Measurements from ENCODE around the gene TMEM80.
A peak's percentile ranks its signal among the peaks of the same experiment; 100 is the strongest.

TMEM80 gene

DNA sequence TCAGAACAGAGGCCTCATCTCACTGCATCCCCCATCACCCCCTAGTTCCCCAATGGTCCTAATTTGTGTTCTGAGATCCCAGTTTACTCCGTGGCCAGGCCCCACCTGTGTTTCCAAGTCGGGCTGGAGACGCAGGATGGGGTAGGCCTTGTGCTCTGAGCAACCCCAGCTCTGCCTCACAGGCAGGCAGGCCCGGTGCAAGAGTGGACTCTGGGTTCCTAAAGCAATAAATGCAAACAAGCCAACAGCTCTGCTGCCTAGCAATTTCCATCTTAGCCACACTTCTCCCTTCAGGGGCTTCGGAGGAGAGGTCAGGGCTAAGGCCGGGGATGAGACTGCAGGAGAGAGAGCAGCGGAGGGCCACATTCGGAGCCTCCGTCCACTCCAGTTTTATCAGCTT is 7.9 kb downstream of the TMEM80 start:
- POLR2A ChIA-PET = interaction anchor here (0.6 to 2.4 kb wide), 5 partner anchors 8 to 143 kb away, joined by 3 to 19 read pairs (median 4); partner anchors contain the start of genes DEAF1, LMNTD2 and TMEM80
- H3K4me1 ChIP-seq (ENCODE audit: control insufficient read depth, insufficient read depth, low read length) = no peaks in the 10 kb centered on the region
- TF ChIP-seq ZNF707 (tag by site-specific recombination; IDR thresholded peaks at IDR 0.05) (no peak), GLI2 (tag by site-specific recombination; IDR thresholded peaks at IDR 0.05; ENCODE audit: borderline replicate concordance, low read depth) (no peak), ZNF664 (tag by site-specific recombination; IDR thresholded peaks at IDR 0.05) (no peak), ZNF747 (tag by site-specific recombination; IDR thresholded peaks at IDR 0.05) (no peak), ZNF600 (tag by site-specific recombination; IDR thresholded peaks at IDR 0.05) (peak; percentile 8; the same call in 1 of the 2 replicates), ZNF184 (tag by site-specific recombination; IDR thresholded peaks at IDR 0.05) (no peak)
- H3K27ac ChIP-seq (ENCODE audit: extremely low read depth, low read depth, low read length) = no peak overlapping the region
- CTCF ChIA-PET = interaction anchor here (0.6 to 1.0 kb wide), 2 partner anchors 24 to 128 kb away, joined by 4 to 6 read pairs; no protein-coding TSS in a partner anchor
- H3K9me3 ChIP-seq (ENCODE audit: control insufficient read depth, insufficient read depth, low read depth, low read length) = no peaks in the 10 kb centered on the region
- peaks cover 0 to 46% of the 10 kb centered on the region in 2 experiments; a peak in 1 of 3 replicates for H3K36me3 ChIP-seq (ENCODE audit: control insufficient read depth in 2 of 2, insufficient read depth in 1 of 2, low read length in 2 of 2)
- H3K4me3 ChIP-seq (ENCODE audit: low read depth, low read length) = no peak overlapping the region

GRCh38 chr11:704228-704674 is 8.6 kb downstream of the TMEM80 start:
- POLR2A ChIA-PET = interaction anchor here (1.1 to 2.4 kb wide), 4 partner anchors 8 to 144 kb away, joined by 3 to 19 read pairs (median 4); partner anchors contain the start of genes DEAF1, LMNTD2 and TMEM80
- peaks cover 0 to 46% of the 10 kb centered on the region in 2 experiments; a peak in 1 of 3 replicates for H3K36me3 ChIP-seq (ENCODE audit: control insufficient read depth in 2 of 2, insufficient read depth in 1 of 2, low read length in 2 of 2)
- no peak overlapping the region for H3K27ac ChIP-seq (ENCODE audit: extremely low read depth, low read depth, low read length)
- CTCF ChIA-PET = interaction anchor here (0.6 to 1.0 kb wide), 2 partner anchors 23 to 127 kb away, joined by 4 to 6 read pairs; no protein-coding TSS in a partner anchor
- H3K9me3 ChIP-seq (ENCODE audit: control insufficient read depth, insufficient read depth, low read depth, low read length) = no peaks in the 10 kb centered on the region
- TF ChIP-seq YY1 (tag by site-specific recombination; IDR thresholded peaks at IDR 0.05) (no peak), ZNF670 (tag by site-specific recombination; IDR thresholded peaks at IDR 0.05; ENCODE audit: low read depth) (no peak), SCRT2 (tag by site-specific recombination; IDR thresholded peaks at IDR 0.05) (peak; percentile 60), ZNF140 (tag by site-specific recombination; IDR thresholded peaks at IDR 0.05) (no peak), ZNF214 (tag by site-specific recombination; IDR thresholded peaks at IDR 0.05; ENCODE audit: borderline replicate concordance) (no peak), KLF9 (tag by site-specific recombination; IDR thresholded peaks at IDR 0.05; ENCODE audit: low read depth) (no peak), ZNF248 (tag by site-specific recombination; IDR thresholded peaks at IDR 0.05) (no peak), RBAK (tag by site-specific recombination; IDR thresholded peaks at IDR 0.05) (no peak), ZEB2 (tag by site-specific recombination; IDR thresholded peaks at IDR 0.05) (no peak), YY2 (tag by site-specific recombination; IDR thresholded peaks at IDR 0.05) (no peak), SCRT1 (tag by site-specific recombination; IDR thresholded peaks at IDR 0.05; ENCODE audit: borderline replicate concordance) (peak; percentile 46; the same call in 1 of the 2 replicates)
- no peaks in the 10 kb centered on the region for H3K4me1 ChIP-seq (ENCODE audit: control insufficient read depth, insufficient read depth, low read length)
- no peak overlapping the region for H3K4me3 ChIP-seq (ENCODE audit: low read depth, low read length)

DNA sequence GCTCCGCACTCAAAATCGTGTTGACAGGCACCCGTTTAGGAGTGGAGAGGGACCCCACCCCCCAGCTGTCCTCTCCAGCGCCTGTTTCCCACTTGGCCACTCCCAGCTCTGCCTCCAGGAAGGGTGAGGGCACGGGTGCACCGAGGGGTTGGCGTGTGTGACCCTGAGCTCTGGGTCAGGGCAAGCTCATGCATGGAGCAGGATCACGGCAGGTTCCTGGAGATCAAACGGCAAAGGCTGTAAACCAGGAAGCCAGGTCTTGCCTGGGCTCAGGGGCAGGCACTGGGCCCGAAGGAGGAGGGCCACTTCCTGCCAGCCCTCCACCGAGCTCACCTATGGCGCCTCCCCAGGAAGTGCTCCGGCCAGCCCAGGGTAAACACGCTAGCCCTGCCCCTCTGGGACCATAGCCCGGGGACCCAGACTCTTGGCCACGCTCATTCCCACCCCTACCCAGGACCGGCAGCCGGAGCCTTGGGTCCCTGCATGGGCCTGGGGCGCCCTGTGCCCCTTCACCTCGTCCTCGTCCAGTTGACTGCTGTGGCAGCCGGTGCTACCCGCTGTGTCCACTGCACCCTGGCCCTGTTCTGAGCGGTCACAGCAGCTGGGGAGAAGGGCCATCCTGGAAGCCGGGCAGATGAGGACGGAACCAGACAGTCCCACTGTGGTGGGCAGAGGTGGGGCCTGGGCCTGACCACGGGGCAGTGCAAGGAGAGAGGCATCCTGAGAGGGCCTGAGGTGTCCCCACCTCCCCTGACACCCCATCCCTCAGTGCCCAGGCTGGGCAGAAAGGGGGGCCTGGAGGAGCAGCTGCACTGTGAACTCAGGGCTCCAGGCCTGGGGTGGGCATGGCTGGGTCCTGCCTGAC is 9.4 kb downstream of the TMEM80 start:
- Histone ChIP-seq H3K9me3 (ENCODE audit: control insufficient read depth, insufficient read depth, low read depth, low read length) (no peaks in the 10 kb centered on the region), H3K36me3 (ENCODE audit: control insufficient read depth in 2 of 2, insufficient read depth in 1 of 2, low read length in 2 of 2) (peaks cover 0 to 42% of the 10 kb centered on the region in 2 experiments; a peak in 1 of 3 replicates), H3K27ac (ENCODE audit: extremely low read depth, low read depth, low read length) (no peak overlapping the region), H3K4me1 (ENCODE audit: control insufficient read depth, insufficient read depth, low read length) (no peaks in the 10 kb centered on the region), H3K4me3 (ENCODE audit: low read depth, low read length) (peak overlapping the region; percentile 79)
- TF ChIP-seq ZNF600 (tag by site-specific recombination; IDR thresholded peaks at IDR 0.05) (peak; percentile 38; the same call in 1 of the 2 replicates), ZNF433 (tag by site-specific recombination; IDR thresholded peaks at IDR 0.05; ENCODE audit: low read depth) (no peak), SP2 (tag by site-specific recombination; IDR thresholded peaks at IDR 0.05) (0 out of 2 replicates have a peak, but pooled peaks have one; percentile 6)
- ChIA-PET CTCF (interaction anchor here (2.2 kb wide), 1 partner anchor 18 kb away, joined by 6 read pairs; no protein-coding TSS in a partner anchor), POLR2A (interaction anchor here (1.6 to 2.4 kb wide), 2 partner anchors 9 to 56 kb away, joined by 3 to 19 read pairs; partner anchors contain the start of genes DEAF1 and TMEM80)
